Hepatocyte (in vitro differentiated cells): Measurements from ENCODE around the gene LHX8.

Source experiments
- EZH2 ChIP-seq: fragments of 200-600 bp; sonication (generic); IDR thresholded peaks from 2 replicates; pipeline ENCODE4 v1.6.1; 2016; ENCODE audit warnings: antibody characterized with exemption, mild to moderate bottlenecking, borderline replicate concordance
- TF ChIP-seq, protein P1 (sequence below): fragments of 200-600 bp; sonication (generic); IDR thresholded peaks from 2 replicates; pipeline ENCODE4 v1.5.1; 2016; ENCODE audit warnings: antibody characterized with exemption, mild to moderate bottlenecking; ENCODE audit not compliant: poor library complexity

DNA sequence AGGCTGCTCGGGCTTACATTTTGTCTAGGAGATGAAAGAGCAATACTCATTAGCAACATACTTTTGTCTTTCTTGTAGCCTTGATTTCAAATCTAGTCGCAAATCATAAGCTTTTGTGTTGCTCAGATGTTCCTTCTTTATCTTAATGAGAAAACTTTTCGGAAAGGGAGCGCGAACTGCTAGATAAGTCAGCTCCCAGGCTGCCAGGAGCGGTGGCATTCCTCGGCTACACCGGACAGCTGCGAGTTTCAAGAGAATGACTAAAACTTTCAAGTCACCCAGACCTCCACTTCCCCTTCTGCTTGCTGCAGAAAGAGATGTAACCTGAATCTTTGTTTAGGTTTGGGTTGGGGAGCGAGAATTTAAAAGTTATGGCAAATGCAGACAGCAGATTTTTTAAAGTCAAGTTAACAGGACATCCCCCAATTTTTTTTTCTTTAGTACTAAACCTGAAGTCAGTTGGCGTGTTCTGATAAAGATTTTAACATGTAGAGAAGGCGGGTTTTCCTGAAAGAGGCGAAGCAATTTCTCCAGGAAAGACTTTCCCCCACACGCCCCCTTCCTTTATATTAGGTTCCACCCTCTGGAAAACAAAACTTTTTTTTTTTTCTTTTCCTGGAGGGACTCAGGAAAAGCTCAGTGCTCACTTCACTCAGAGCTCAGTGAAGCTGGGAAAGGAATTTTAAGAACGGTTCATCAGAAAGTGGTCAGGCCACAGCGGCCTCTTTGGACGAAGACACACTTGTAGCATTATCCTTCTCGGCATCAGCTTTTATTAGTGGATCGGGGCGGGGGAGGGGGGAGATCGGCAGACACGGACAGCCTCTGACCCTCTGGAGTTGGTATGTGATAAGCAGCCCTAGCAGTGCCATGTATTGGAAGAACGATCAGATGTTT is at the start of gene LHX8:
- TF ChIP-seq, protein P1, sequence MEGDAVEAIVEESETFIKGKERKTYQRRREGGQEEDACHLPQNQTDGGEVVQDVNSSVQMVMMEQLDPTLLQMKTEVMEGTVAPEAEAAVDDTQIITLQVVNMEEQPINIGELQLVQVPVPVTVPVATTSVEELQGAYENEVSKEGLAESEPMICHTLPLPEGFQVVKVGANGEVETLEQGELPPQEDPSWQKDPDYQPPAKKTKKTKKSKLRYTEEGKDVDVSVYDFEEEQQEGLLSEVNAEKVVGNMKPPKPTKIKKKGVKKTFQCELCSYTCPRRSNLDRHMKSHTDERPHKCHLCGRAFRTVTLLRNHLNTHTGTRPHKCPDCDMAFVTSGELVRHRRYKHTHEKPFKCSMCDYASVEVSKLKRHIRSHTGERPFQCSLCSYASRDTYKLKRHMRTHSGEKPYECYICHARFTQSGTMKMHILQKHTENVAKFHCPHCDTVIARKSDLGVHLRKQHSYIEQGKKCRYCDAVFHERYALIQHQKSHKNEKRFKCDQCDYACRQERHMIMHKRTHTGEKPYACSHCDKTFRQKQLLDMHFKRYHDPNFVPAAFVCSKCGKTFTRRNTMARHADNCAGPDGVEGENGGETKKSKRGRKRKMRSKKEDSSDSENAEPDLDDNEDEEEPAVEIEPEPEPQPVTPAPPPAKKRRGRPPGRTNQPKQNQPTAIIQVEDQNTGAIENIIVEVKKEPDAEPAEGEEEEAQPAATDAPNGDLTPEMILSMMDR = no peak
- TF ChIP-seq EZH2 = peak; percentile 64
